H1 (cell line): ENCODE data around the gene DNMT3B. TPM values are rescaled to one million over a fixed set of nuclear protein-coding genes. Genes with fewer than 3 reads are reported as not detected.

ENCODE experiments used
- CTCF ChIA-PET: fragments of 300-600 bp; sonication (Branson Sonifier 250); formaldehyde crosslinking; loops from one replicate; lab custom pipeline; 2021; ENCODE audit not compliant: partially characterized antibody; lab: Charles Lee
- POLR2A ChIA-PET: fragments of 300-600 bp; sonication (Branson Sonifier 250); formaldehyde crosslinking; loops from one replicate; lab custom pipeline; 2021; ENCODE audit warnings: inconsistent platforms; ENCODE audit not compliant: partially characterized antibody; lab: Charles Lee
- DNase-seq, 2 experiments: peaks; one replicate each; pipeline versions ENCODE4 v3.0.0 to v3.0.0-alpha.2; 2010 to 2022; ENCODE audit warnings: low spot score in 2 of 2, low read depth in 1 of 2, mixed read lengths in 1 of 2
- FAIRE-seq: peaks from 2 replicates; lab custom pipeline; 2011; peaks lifted over from hg19 to GRCh38; lab: Jason Lieb, UNC
- H2AFZ ChIP-seq: 2 replicates; pipeline ENCODE4 v1.8.1; 2012; ENCODE audit warnings: low read length, inconsistent platforms
- H2AK5ac ChIP-seq: 2 replicates; pipeline ENCODE4 v1.6.1; 2013; ENCODE audit warnings: low read depth, low read length
- H2BK120ac ChIP-seq: replicated peaks from 2 replicates; pipeline ENCODE3; 2013; ENCODE audit warnings: low read depth, low read length, inconsistent platforms
- H2BK12ac ChIP-seq: 2 replicates; pipeline ENCODE4 v1.6.1; 2013; ENCODE audit warnings: low read depth, low read length
- H2BK15ac ChIP-seq: 2 replicates; pipeline ENCODE4 v1.6.1; 2013; ENCODE audit warnings: low read length
- H2BK20ac ChIP-seq: 2 replicates; pipeline ENCODE4 v1.6.1; 2013; ENCODE audit warnings: low read length
- H2BK5ac ChIP-seq: 2 replicates; pipeline ENCODE4 v1.6.1; 2013; ENCODE audit warnings: low read depth, low read length
- H3K14ac ChIP-seq: 2 replicates; pipeline ENCODE4 v1.6.1; 2013; ENCODE audit warnings: inconsistent platforms; ENCODE audit not compliant: insufficient read length
- H3K18ac ChIP-seq: 2 replicates; pipeline ENCODE4 v1.6.1; 2013; ENCODE audit warnings: low read length; ENCODE audit errors: extremely low read depth
- H3K23ac ChIP-seq: 2 replicates; pipeline ENCODE4 v1.6.1; 2013; ENCODE audit warnings: inconsistent platforms; ENCODE audit not compliant: insufficient read length
- H3K23me2 ChIP-seq: 2 replicates; pipeline ENCODE4 v1.6.1; 2013; ENCODE audit warnings: low read depth, low read length
- H3K27ac ChIP-seq: 2 replicates; pipeline ENCODE4 v1.6.1; 2011; ENCODE audit warnings: low read depth, low read length, inconsistent platforms
- H3K27me3 ChIP-seq, 4 experiments: replicated peaks in 1 of 4; 1 replicate in 1 of 4; 2 replicates in 3 of 4; pipeline versions ENCODE4 v1.6.1 to v1.8.1; 2011 to 2013; ENCODE audit warnings: low read length in 3 of 4, mild to moderate bottlenecking in 3 of 4, inconsistent platforms in 2 of 4, mixed read lengths in 2 of 4, moderate library complexity in 1 of 4; ENCODE audit not compliant: control insufficient read depth in 3 of 4, insufficient read depth in 3 of 4; ENCODE audit errors: extremely low read depth in 1 of 4
- H3K36me3 ChIP-seq, 4 experiments: 2 replicates each; pipeline versions ENCODE4 v1.6.1 to v1.8.1; 2011 to 2013; ENCODE audit warnings: mild to moderate bottlenecking in 4 of 4, low read length in 3 of 4, moderate library complexity in 2 of 4, control low read depth in 1 of 4, inconsistent platforms in 1 of 4; ENCODE audit not compliant: insufficient read depth in 4 of 4, control insufficient read depth in 2 of 4
- H3K4ac ChIP-seq: replicated peaks from 2 replicates; pipeline ENCODE3; 2013; ENCODE audit warnings: low read length, low read depth, mixed read lengths, inconsistent platforms; ENCODE audit not compliant: insufficient read length
- H3K4me1 ChIP-seq, 4 experiments: replicated peaks in 1 of 4; 1 replicate in 1 of 4; 2 replicates in 3 of 4; pipeline versions ENCODE4 v1.6.1 to v1.8.1; 2011 to 2013; ENCODE audit warnings: low read length in 3 of 4, inconsistent platforms in 2 of 4, mixed read lengths in 1 of 4; ENCODE audit not compliant: insufficient read depth in 4 of 4, control insufficient read depth in 3 of 4
- H3K4me2 ChIP-seq, 2 experiments: 2 replicates each; pipeline versions ENCODE4 v1.6.1 to v1.8.1; 2011 to 2013; ENCODE audit warnings: low read depth in 2 of 2, low read length in 2 of 2, control low read depth in 1 of 2, inconsistent platforms in 1 of 2, mild to moderate bottlenecking in 1 of 2; ENCODE audit not compliant: insufficient read depth in 1 of 2
- H3K4me3 ChIP-seq, 4 experiments: fragments of 200-600, 300-600 bp in 1 of 4; sonication (generic), shearing (Covaris generic), sonication (Bioruptor Twin) in 1 of 4; 2 replicates each; pipeline versions ENCODE4 v1.5.1 to v1.8.1; 2011 to 2016; ENCODE audit warnings: low read length in 4 of 4, low read depth in 3 of 4, control low read depth in 2 of 4, inconsistent platforms in 2 of 4, mild to moderate bottlenecking in 2 of 4, mixed read lengths in 1 of 4, moderate library complexity in 1 of 4; ENCODE audit not compliant: insufficient read depth in 2 of 4; ENCODE audit errors: extremely low read depth in 1 of 4
- H3K56ac ChIP-seq: replicated peaks from 2 replicates; pipeline ENCODE3; 2013; ENCODE audit warnings: low read depth, mild to moderate bottlenecking, mixed read lengths, low read length, inconsistent platforms; ENCODE audit not compliant: insufficient read length
- H3K79me1 ChIP-seq: 2 replicates; pipeline ENCODE4 v1.6.1; 2013; ENCODE audit warnings: low read depth, low read length, control low read depth
- H3K79me2 ChIP-seq, 2 experiments: 2 replicates each; pipeline versions ENCODE4 v1.6.1 to v1.8.1; 2012 to 2013; ENCODE audit warnings: low read length in 2 of 2, mild to moderate bottlenecking in 2 of 2, inconsistent platforms in 1 of 2; ENCODE audit not compliant: insufficient read depth in 2 of 2, control insufficient read depth in 1 of 2
- H3K9ac ChIP-seq, 4 experiments: replicated peaks in 1 of 4; 1 replicate in 1 of 4; 2 replicates in 3 of 4; pipeline versions ENCODE4 v1.6.1 to v1.8.1; 2011 to 2013; ENCODE audit warnings: low read depth in 3 of 4, low read length in 3 of 4, control low read depth in 2 of 4, mild to moderate bottlenecking in 2 of 4, moderate library complexity in 2 of 4, inconsistent platforms in 1 of 4; ENCODE audit errors: extremely low read depth in 1 of 4
- H3K9me3 ChIP-seq, 2 experiments: 2 replicates each; pipeline versions ENCODE4 v1.6.1 to v1.8.1; 2012 to 2013; ENCODE audit warnings: mild to moderate bottlenecking in 2 of 2, moderate library complexity in 2 of 2, control low read depth in 1 of 2, inconsistent platforms in 1 of 2, low read depth in 1 of 2, low read length in 1 of 2, mixed read lengths in 1 of 2; ENCODE audit not compliant: insufficient read depth in 2 of 2
- H4K20me1 ChIP-seq, 2 experiments: replicated peaks in 1 of 2; 2 replicates each; pipeline versions ENCODE3 to v1.8.1; 2011 to 2013; ENCODE audit warnings: inconsistent platforms in 2 of 2, low read length in 2 of 2, mild to moderate bottlenecking in 1 of 2; ENCODE audit not compliant: insufficient read depth in 2 of 2, control insufficient read depth in 1 of 2
- H4K5ac ChIP-seq: 2 replicates; pipeline ENCODE4 v1.6.1; 2013; ENCODE audit warnings: low read length, low read depth, mixed read lengths, inconsistent platforms; ENCODE audit not compliant: insufficient read length
- H4K8ac ChIP-seq: 2 replicates; pipeline ENCODE4 v1.8.0; 2013; ENCODE audit warnings: mild to moderate bottlenecking, moderate library complexity, low read length, inconsistent platforms; ENCODE audit not compliant: insufficient read depth; ENCODE audit errors: extremely low read depth
- H4K91ac ChIP-seq: replicated peaks from 2 replicates; pipeline ENCODE3; 2013; ENCODE audit warnings: low read length, mixed read lengths, inconsistent platforms; ENCODE audit not compliant: insufficient read length
- GABPA ChIP-seq: IDR thresholded peaks from 2 replicates; pipeline ENCODE4 v1.6.1; 2011; ENCODE audit warnings: mild to moderate bottlenecking, low read length, moderate library complexity, borderline replicate concordance; ENCODE audit not compliant: insufficient read depth
- HDAC2 ChIP-seq, 2 experiments: fragments of 300-600 bp in 1 of 2; sonication (generic) in 1 of 2; IDR thresholded peaks; 2 replicates each; pipeline ENCODE4 v1.6.1; 2011 to 2012; ENCODE audit warnings: low read depth in 2 of 2, low read length in 2 of 2, mild to moderate bottlenecking in 2 of 2, moderate library complexity in 2 of 2, borderline replicate concordance in 1 of 2, inconsistent platforms in 1 of 2
- KDM4A ChIP-seq: IDR thresholded peaks from one replicate; pipeline ENCODE4 v1.7.1; 2012; ENCODE audit warnings: low read depth, mild to moderate bottlenecking, moderate library complexity, low read length, inconsistent platforms; ENCODE audit not compliant: severe bottlenecking
- MAFK ChIP-seq: IDR thresholded peaks from 2 replicates; pipeline ENCODE4 v1.6.1; 2012; ENCODE audit warnings: low read depth, mild to moderate bottlenecking, improper control_type of control experiment, low read length
- SIX5 ChIP-seq: IDR thresholded peaks from 2 replicates; pipeline ENCODE4 v1.6.1; 2011; ENCODE audit warnings: mild to moderate bottlenecking, low read depth, low read length
- SP4 ChIP-seq: IDR thresholded peaks from 2 replicates; pipeline ENCODE4 v1.6.1; 2012; ENCODE audit warnings: low read length, inconsistent platforms
- WGBS, 2 experiments: shearing (Covaris generic) in 1 of 2; methylation state at CpG; one replicate each; pipeline versions ENCODE4 v1.1.6 to v1.1.7; 2013 to 2015; ENCODE audit warnings: low lambda C conversion rate in 2 of 2, mixed read lengths in 2 of 2, inconsistent platforms in 1 of 2, low coverage in 1 of 2, missing lambda C conversion rate in 1 of 2; ENCODE audit not compliant: insufficient replicate concordance in 2 of 2, insufficient coverage in 1 of 2, insufficient read length in 1 of 2; ENCODE audit errors: extremely low coverage in 1 of 2, missing lambda C conversion rate in 1 of 2; 5-methylcytosine and 5-hydroxymethylcytosine counted together
- polyA plus RNA-seq, 7 experiments: library from polyadenylated mRNA; depleted of rRNA in 3 of 7; stranded (reverse) in 5 of 7; unstranded in 2 of 7; fragments of >200 nt in 5 of 7; fragments of 200-250 nt in 2 of 7; gene quantifications; 1 replicate in 5 of 7; 2 replicates in 1 of 7; 4 replicates in 1 of 7; pipeline versions ENCODE4 v1.2.1 to v1.2.3, GENCODE V29; 2011 to 2013; ENCODE audit warnings: missing spikeins in 2 of 7, mixed read lengths in 2 of 7
- total RNA-seq: library from RNA; stranded (reverse); fragmentation: NEBNext Ultra II Directional; extraction: Animal tissue kit (Norgen Biotek cat#: 25700); gene quantifications from 2 replicates; pipeline ENCODE4 v1.2.1, GENCODE V29; 2021
- TF ChIP-seq, protein P1 (sequence below): IDR thresholded peaks from 2 replicates; pipeline ENCODE4 v1.6.1; 2012; ENCODE audit warnings: inconsistent platforms

Gene DNMT3B
- total and polyA plus RNA-seq, 2 of the 8 experiments (the other 6 are each of a cell fraction or from before 2014, with no cell fraction given): 433 to 1,016 TPM

- ChIA-PET POLR2A (interaction anchor here (0.7 to 9.3 kb wide), 8 partner anchors 10 to 107 kb away, joined by 3 to 209 read pairs (median 4); partner anchors contain the start of genes C20orf203 and DNMT3B), CTCF (interaction anchor here (1.0 to 9.4 kb wide), 5 partner anchors 10 to 103 kb away, joined by 3 to 221 read pairs (median 78); partner anchors contain the start of genes C20orf203 and COMMD7)
- TF ChIP-seq GABPA (no peak), HDAC2 (IDR thresholded peaks at IDR 0.05; ENCODE audit: borderline replicate concordance in 1 of 2, low read depth in 2 of 2, low read length in 2 of 2) (no peak), SIX5 (no peak), KDM4A (no peak), SP4 (no peak), MAFK (no peak)
- TF ChIP-seq, protein P1, sequence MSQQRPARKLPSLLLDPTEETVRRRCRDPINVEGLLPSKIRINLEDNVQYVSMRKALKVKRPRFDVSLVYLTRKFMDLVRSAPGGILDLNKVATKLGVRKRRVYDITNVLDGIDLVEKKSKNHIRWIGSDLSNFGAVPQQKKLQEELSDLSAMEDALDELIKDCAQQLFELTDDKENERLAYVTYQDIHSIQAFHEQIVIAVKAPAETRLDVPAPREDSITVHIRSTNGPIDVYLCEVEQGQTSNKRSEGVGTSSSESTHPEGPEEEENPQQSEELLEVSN: no peak
- H3K23me2 ChIP-seq: no peaks in the 10 kb centered on the region
- peak overlapping the region; percentile 73 for H3K27ac ChIP-seq
- H2BK20ac ChIP-seq: no peak overlapping the region
- DNase-seq: no peak
- no peak overlapping the region for H2BK12ac ChIP-seq
- peaks cover 20 to 44% (median 29%) of the 10 kb centered on the region in 4 experiments for H3K4me1 ChIP-seq
- no peak overlapping the region for H3K56ac ChIP-seq
- H2AFZ ChIP-seq: no peak overlapping the region
- no peak overlapping the region for H4K91ac ChIP-seq
- H3K9me3 ChIP-seq: no peaks in the 10 kb centered on the region
- H3K79me2 ChIP-seq: peaks cover 26 to 95% of the 10 kb centered on the region in 2 experiments
- H3K36me3 ChIP-seq: peaks cover 45 to 93% (median 55%) of the 10 kb centered on the region in 4 experiments
- H2BK120ac ChIP-seq: no peak overlapping the region
- WGBS, 2 experiments: 93% methylated on average over 16 of the region's 16 CpGs; no CpG with 5 or more reads in 1 of the 2 experiments
- no peak overlapping the region for H3K14ac ChIP-seq
- no peak overlapping the region; a peak in 1 of 7 replicates for H3K9ac ChIP-seq
- H2BK5ac ChIP-seq: peak overlapping the region; percentile 57; the same call in 1 of the 2 replicates
- H3K18ac ChIP-seq: no peak overlapping the region; the same call in 1 of the 2 replicates
- no peak overlapping the region for H4K8ac ChIP-seq
- H3K79me1 ChIP-seq: peaks cover 10% of the 10 kb centered on the region
- H2BK15ac ChIP-seq: no peak overlapping the region
- H3K4me3 ChIP-seq: no peak overlapping the region; a peak in 1 of 8 replicates
- H3K4ac ChIP-seq: no peak overlapping the region
- no peak overlapping the region for H4K5ac ChIP-seq
- no peak for FAIRE-seq
- no peak overlapping the region for H3K23ac ChIP-seq
- peak overlapping the region in 1 of 2 experiments; percentile 7; a peak in 1 of 4 replicates for H3K4me2 ChIP-seq
- H3K27me3 ChIP-seq: no peaks in the 10 kb centered on the region
- peaks cover 60% of the 10 kb centered on the region in 2 experiments for H4K20me1 ChIP-seq
- H2AK5ac ChIP-seq: no peak overlapping the region
Observed at GRCh38 chr20:32780278-32780677, 18.1 kb downstream of the DNMT3B start.
